ELR (cell line): Measurements from ENCODE around the gene ANKRD36.
"Not testable (repeated sequence)": the region's sequence is repeated elsewhere in the genome, so short reads cannot be mapped to it uniquely, and the experiment has no call there.

Experiments
- DNase-seq: peaks from one replicate; pipeline ENCODE4 v3.0.0-alpha.2; 2015; ENCODE audit warnings: low read depth

Gene ANKRD36

DNA sequence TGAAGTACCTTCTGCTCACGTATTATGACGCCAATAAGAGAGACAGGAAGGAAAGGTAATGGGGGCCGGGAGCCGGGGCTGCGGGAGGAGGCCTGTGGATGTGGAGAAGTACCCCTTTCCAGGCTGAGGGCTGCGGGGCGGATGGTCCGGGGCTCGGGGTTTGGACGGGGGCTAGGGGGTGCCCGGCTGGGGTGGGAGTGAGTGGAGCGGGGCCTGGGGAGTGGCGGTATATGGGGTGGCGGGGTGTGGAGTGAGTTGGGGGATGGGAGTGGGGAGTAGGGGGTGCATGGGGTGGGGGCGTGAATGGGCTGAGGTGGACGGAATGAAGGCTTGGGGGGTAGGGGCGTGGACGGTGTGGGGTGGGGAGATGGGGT, 916 bp downstream of the ANKRD36 start:
- DNase-seq, result not testable (repeated sequence)

GRCh38 chr2:97129090-97129489, 16.1 kb downstream of the ANKRD36 start:
- DNase-seq, result not testable (repeated sequence)

GRCh38 chr2:97144016-97144415, 31.1 kb downstream of the ANKRD36 start:
- DNase-seq, result peak; percentile 17

DNA sequence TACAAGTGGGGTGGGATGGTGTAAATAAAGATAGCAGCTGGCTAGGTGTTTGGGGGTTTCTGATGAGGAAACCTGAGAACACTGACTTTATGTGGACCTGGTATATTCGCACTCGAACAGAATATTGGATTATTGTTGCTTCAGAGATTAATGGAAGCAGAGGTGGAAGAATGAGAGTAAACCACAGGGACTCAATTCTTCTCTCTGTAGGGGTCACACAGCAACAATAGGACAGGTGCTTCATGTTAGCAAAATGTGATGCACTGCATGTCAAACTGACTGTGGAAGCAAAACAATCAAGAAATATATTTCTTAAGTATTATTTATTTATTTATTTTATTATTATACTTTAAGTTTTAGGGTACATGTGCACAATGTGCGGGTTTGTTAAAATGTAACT, 53.6 kb downstream of the ANKRD36 start:
- DNase-seq, result not testable (repeated sequence)

GRCh38 chr2:97167938-97168337, 55.0 kb downstream of the ANKRD36 start:
- not testable (repeated sequence) for DNase-seq

DNA sequence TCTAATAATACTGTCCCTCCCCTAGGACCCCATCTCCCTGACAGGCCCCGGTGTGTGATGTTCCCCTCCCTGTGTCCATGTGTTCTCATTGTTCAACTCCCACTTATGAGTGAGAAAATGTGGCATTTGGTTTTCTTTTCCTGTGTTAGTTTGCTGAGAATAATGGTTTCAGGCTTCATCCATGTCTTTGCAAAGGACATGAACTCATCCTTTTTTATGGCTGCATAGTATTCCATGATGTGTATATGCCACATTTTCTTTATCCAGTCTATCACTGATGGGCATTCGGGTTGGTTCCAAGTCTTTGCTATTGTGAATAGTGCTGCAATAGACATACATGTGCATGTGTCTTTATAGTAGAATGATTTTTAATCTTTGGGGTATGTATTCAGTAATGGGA, 55.6 kb downstream of the ANKRD36 start:
- DNase-seq, result not testable (repeated sequence)

DNA sequence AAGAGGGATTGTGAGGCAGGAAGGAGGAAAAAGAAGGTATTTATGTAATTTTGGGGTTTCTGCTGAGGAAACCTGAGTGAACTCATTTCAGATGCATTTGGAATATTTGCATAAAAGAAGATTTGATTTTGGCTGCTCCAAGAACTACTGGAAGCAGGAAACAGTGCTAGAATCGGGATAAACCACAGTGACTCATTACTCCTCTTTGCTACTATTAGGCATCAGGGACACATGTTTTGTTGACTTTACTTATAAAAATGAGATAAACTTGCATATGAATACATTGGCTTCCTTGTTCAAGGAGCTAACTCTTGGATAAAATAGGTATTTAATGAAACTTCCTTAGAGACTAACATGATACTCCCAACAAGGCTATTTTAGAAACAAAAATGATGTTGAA, 67.4 kb downstream of the ANKRD36 start:
- DNase-seq, result peak; percentile 67

- peak; percentile 90 for DNase-seq
Observed at GRCh38 chr2:97195349-97195748, 82.4 kb downstream of the ANKRD36 start.

DNA sequence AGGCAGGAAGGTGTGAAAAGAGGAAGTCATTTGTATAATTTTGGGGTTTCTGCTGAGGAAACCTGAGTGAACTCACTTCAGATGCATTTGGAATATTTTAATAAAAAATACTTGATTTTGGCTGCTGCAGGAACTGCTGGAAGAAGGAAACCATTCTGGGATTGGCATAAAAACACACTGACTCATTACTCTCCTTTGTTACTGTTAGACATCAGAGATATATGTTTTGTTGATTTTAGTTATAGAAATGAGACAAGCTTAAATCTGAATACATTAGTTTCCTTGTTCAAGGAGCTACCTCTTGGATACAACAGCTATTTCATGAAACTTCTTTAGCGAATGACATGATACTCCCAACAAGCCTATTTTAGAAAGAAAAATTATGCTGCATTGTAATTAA, 84.3 kb downstream of the ANKRD36 start:
- peak; percentile 25 for DNase-seq

GRCh38 chr2:97200887-97201286, 87.9 kb downstream of the ANKRD36 start:
- peak; percentile 44 for DNase-seq

- DNase-seq, result peak; percentile 11
Observed at GRCh38 chr2:97202643-97203250, 89.8 kb downstream of the ANKRD36 start.

DNA sequence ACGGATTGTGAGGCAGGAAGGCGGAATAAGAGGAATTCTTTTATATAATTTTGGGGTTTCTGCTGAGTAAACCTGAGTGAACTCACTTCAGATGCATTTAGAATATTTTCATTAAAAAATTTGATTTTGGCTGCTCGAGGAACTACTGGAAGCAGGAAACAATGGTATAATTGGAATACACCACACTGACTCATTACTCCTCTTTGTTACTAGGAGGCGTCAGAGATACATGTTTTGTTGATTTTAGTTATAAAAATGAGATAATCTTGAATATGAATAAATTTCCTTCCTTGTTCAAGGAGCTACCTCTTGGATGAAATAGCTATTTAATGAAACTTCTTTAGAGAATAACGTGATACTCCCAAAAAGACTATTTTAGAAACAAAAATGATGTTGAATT, 97.4 kb downstream of the ANKRD36 start:
- DNase-seq, result no peak

- not testable (repeated sequence) for DNase-seq
Observed at GRCh38 chr2:97215025-97215424, 102.1 kb downstream of the ANKRD36 start.

DNA sequence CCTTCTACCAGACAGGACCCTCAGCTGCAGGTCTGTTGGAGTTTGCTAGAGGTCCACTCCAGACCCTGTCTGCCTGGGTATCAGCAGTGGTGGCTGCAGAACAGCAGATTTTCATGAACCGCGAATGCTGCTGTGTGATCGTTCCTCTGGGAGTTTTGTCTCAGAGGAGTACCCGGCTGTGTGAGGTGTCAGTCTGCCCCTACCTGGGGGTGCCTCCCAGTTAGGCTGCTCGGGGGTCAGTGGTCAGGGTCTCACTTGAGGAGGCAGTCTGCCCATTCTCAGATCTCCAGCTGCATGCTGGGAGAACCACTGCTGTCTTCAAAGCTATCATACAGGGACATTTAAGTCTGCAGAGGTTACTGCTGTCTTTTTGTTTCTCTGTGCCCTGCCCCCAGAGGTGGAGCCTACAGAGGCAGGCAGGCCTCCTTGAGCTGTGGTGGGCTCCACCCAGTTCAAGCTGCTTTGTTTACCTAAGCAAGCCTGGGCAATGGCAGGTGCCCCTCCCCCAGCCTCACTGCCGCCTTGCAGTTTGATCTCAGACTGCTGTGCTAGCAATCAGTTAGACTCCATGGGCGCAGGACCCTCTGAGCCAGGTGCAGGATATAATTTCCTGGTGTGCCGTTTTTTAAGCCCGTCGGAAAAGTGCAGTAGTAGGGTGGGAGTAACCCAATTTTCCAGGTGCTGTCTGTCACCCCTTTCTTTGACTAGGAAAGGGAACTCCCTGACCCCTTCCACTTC, 118.1 kb downstream of the ANKRD36 start:
- DNase-seq, result not testable (repeated sequence)

DNA sequence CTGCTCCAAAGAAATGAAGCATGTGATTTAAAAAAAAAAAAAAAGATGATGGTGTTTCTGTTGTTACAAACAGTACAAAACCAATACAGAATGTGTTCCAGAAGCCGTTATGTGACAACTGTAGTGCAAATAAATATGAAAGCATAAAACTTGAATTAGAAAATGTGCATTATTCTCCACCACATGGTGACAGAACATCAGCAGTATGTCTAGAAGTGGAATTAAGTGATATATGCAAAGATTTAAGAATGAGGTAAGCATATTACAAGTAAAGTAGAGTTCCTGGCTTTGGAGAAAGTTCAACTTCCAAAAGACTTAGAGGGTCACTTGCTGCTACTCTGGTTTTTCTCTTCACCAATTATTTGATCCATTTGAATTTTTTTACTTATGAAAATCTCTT, 120.0 kb downstream of the ANKRD36 start:
- DNase-seq, result not testable (repeated sequence)

GRCh38 chr2:97233660-97234295, 120.8 kb downstream of the ANKRD36 start:
- not testable (repeated sequence) for DNase-seq

DNA sequence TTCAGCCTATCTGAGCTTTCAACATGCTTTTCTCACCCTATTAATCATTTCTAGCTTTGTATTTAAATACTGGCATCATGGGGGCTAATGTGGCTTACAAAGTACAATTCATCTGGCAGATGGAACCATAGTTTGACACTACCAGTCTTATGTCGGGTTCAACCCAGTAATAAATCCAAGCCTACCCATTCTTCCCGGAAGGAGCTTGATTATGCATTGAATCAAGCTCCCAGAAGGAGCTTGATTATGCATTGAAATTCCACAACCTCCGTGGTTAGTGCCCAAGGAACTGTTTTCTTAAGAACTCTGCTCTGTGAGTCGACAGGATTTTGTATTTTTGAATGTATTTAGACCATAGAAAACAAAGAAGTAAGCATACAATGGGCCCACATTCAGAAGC, 148.2 kb downstream of the ANKRD36 start:
- not testable (repeated sequence) for DNase-seq

- DNase-seq, result not testable (repeated sequence)
Observed at GRCh38 chr2:97266449-97266848, 153.5 kb downstream of the ANKRD36 start.

- DNase-seq, result no peak
Observed at GRCh38 chr2:97267411-97268074, 154.6 kb downstream of the ANKRD36 start.

GRCh38 chr2:97268075-97268591, 155.2 kb downstream of the ANKRD36 start:
- DNase-seq, result not testable (repeated sequence)

GRCh38 chr2:97276232-97276798, 163.4 kb downstream of the ANKRD36 start:
- not testable (repeated sequence) for DNase-seq

DNA sequence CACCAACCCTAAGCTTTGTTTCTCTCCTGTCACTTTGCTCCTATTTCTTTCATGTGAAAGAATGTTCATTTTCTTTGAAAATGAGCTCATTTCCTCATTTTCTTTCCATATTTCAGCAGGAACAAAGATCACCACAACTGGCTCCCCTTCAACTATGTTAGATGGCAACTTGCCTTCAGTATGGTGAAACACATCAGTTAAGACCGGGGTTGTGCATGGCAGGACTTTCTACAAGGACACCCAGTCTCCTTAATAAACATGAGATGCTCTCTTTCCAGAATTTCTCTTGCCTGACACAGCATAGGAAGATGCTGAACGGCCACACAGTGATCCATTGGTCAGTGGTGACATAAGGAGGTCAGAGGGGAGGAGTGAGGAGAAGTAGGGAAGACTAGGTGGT, 172.2 kb downstream of the ANKRD36 start:
- not testable (repeated sequence) for DNase-seq
